ENCODE measurements around the gene MRTFA. TPM values are rescaled to one million over a fixed set of nuclear protein-coding genes. Genes with fewer than 3 reads are reported as not detected.
"Not testable (repeated sequence)": the region's sequence is repeated elsewhere in the genome, so short reads cannot be mapped to it uniquely, and the experiment has no call there.

MRTFA gene
- total RNA-seq, 3 donors from 2014 or later = 32.4 to 45.3 (median 35.0) TPM

DNA sequence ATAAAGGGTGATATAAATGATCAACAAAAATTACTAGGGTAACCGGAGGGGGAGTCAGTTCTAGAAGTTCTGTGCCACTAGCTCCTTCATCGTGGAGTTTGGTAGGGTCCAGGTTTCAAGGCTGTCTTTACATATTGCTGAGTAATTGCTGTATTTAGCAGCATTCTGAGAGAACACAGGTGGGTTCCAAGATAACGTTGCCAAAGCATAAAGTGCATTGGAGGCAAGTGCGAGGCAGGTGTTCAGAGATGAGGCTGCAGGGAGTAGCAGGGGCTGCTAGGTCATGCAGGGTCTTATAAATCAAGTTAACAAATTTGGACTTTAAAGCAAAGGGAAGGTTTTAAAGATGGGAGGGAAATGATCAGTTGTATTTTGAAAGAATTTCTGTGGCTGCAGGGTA is 248.3 kb downstream of the MRTFA start:
- H3K9me3 ChIP-seq = no peaks in the 10 kb centered on the region
- no peak for ATAC-seq
- no peak overlapping the region for H3K4me3 ChIP-seq
- intact Hi-C loops (cut with DNase I, micrococcal nuclease) = no loop called here
- no peak for TF ChIP-seq CTCF (IDR thresholded peaks at IDR 0.05)
- H3K36me3 ChIP-seq (ENCODE audit: low read depth) = no peaks in the 10 kb centered on the region
- peaks cover 24% of the 10 kb centered on the region for H3K4me1 ChIP-seq (ENCODE audit: low read depth)
- DNase-seq = no peak

- Histone ChIP-seq H3K9me3 (no peaks in the 10 kb centered on the region), H3K4me1 (ENCODE audit: low read depth) (peaks cover 24% of the 10 kb centered on the region), H3K4me3 (no peak overlapping the region), H3K36me3 (ENCODE audit: low read depth) (no peaks in the 10 kb centered on the region)
- DNase-seq (peak in 1 of 3 donors; percentile 64), ATAC-seq (peak; percentile 90)
- intact Hi-C loops (cut with DNase I, micrococcal nuclease) = no loop called here
- no peak for TF ChIP-seq CTCF (IDR thresholded peaks at IDR 0.05)
Observed at GRCh38 chr22:40387746-40388145, 248.8 kb downstream of the MRTFA start.

- Histone ChIP-seq H3K4me1 (ENCODE audit: low read depth) (peaks cover 24% of the 10 kb centered on the region), H3K9me3 (no peaks in the 10 kb centered on the region), H3K4me3 (no peak overlapping the region), H3K36me3 (ENCODE audit: low read depth) (no peaks in the 10 kb centered on the region)
- intact Hi-C loops (cut with DNase I, micrococcal nuclease) = no loop called here
- DNase-seq = peak in 1 of 3 donors; percentile 49
- no peak for TF ChIP-seq CTCF (IDR thresholded peaks at IDR 0.05)
- peak; percentile 74 for ATAC-seq
Observed at GRCh38 chr22:40385036-40385782, 251.3 kb downstream of the MRTFA start.

DNA sequence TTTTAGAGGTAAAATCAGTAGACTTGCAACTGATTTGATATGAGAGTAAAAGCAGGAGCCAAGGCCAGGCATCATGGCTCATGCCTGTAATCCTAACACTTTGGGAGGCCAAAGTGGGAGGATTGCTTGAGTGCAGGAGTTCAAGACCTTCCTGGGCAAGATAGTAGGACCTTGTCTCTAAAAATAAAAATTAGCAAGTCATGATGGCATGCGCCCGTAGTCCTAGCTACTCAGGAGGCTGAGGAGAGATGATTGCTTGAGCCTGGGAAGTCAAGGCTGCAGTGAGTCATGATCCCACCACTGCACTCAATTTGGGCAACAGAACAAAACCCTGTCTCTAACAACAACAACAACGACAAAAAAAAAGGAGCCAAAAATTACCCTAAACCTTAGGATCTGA is 252.6 kb downstream of the MRTFA start:
- intact Hi-C loops (cut with DNase I, micrococcal nuclease) = no loop called here
- ATAC-seq = no peak
- peaks cover 24% of the 10 kb centered on the region for H3K4me1 ChIP-seq (ENCODE audit: low read depth)
- no peak for DNase-seq
- no peaks in the 10 kb centered on the region for H3K9me3 ChIP-seq
- H3K4me3 ChIP-seq = no peak overlapping the region
- TF ChIP-seq CTCF (IDR thresholded peaks at IDR 0.05) = no peak
- H3K36me3 ChIP-seq (ENCODE audit: low read depth) = no peaks in the 10 kb centered on the region

GRCh38 chr22:40381461-40381860 is 255.1 kb downstream of the MRTFA start:
- H3K4me3 ChIP-seq = no peak overlapping the region
- TF ChIP-seq CTCF (IDR thresholded peaks at IDR 0.05) = no peak
- intact Hi-C loops (cut with DNase I, micrococcal nuclease) = no loop called here
- DNase-seq (no peak), ATAC-seq (no peak)
- H3K4me1 ChIP-seq (ENCODE audit: low read depth) = peaks cover 13% of the 10 kb centered on the region
- no peaks in the 10 kb centered on the region for H3K36me3 ChIP-seq (ENCODE audit: low read depth)
- no peaks in the 10 kb centered on the region for H3K9me3 ChIP-seq

- H3K4me3 ChIP-seq; DNase-seq; intact Hi-C loops (cut with DNase I, micrococcal nuclease); H3K36me3 ChIP-seq (ENCODE audit: low read depth); H3K4me1 ChIP-seq (ENCODE audit: low read depth); H3K9me3 ChIP-seq; ATAC-seq: not testable (repeated sequence)
Observed at GRCh38 chr22:40378448-40378847, 258.1 kb downstream of the MRTFA start.

All from mucosa of descending colon (tissue), 3 donors.